HEK293T (cell line): ENCODE measurements around the gene CROCC.

ENCODE experiments used
- BHLHE40 ChIP-seq: fragments of 450-650 bp; IDR thresholded peaks from 2 replicates; pipeline ENCODE4 v1.6.1; 2016; ENCODE audit warnings: mild to moderate bottlenecking, moderate library complexity, borderline replicate concordance
- ELF4 ChIP-seq: fragments of 450-650 bp; IDR thresholded peaks from 2 replicates; pipeline ENCODE4 v1.6.1; 2017; ENCODE audit warnings: antibody characterized with exemption
- FOXA1 ChIP-seq: fragments of 450-650 bp; IDR thresholded peaks from 2 replicates; pipeline ENCODE4 v1.6.1; 2016; ENCODE audit warnings: mild to moderate bottlenecking
- FOXM1 ChIP-seq: fragments of 450-650 bp; IDR thresholded peaks from 2 replicates; pipeline ENCODE4 v1.6.1; 2017; ENCODE audit warnings: mild to moderate bottlenecking, borderline replicate concordance
- L3MBTL2 ChIP-seq: fragments of 450-650 bp; conservative IDR thresholded peaks from 2 replicates; pipeline ENCODE4 v1.6.1; 2016; ENCODE audit warnings: mild to moderate bottlenecking
- LEF1 ChIP-seq: fragments of 450-650 bp; IDR thresholded peaks from 2 replicates; pipeline ENCODE4 v1.6.1; 2017; ENCODE audit warnings: mild to moderate bottlenecking, borderline replicate concordance
- NFRKB ChIP-seq: fragments of 450-650 bp; IDR thresholded peaks from 2 replicates; pipeline ENCODE4 v1.6.1; 2016; ENCODE audit warnings: mild to moderate bottlenecking, moderate library complexity
- SP1 ChIP-seq: fragments of 450-650 bp; IDR thresholded peaks from 2 replicates; pipeline ENCODE4 v1.6.1; 2017
- SUZ12 ChIP-seq: fragments of 450-650 bp; IDR thresholded peaks from 2 replicates; pipeline ENCODE4 v1.6.1; 2016; ENCODE audit warnings: mild to moderate bottlenecking
- TARDBP ChIP-seq: fragments of 450-650 bp; IDR thresholded peaks from 2 replicates; pipeline ENCODE4 v1.6.1; 2016

DNA sequence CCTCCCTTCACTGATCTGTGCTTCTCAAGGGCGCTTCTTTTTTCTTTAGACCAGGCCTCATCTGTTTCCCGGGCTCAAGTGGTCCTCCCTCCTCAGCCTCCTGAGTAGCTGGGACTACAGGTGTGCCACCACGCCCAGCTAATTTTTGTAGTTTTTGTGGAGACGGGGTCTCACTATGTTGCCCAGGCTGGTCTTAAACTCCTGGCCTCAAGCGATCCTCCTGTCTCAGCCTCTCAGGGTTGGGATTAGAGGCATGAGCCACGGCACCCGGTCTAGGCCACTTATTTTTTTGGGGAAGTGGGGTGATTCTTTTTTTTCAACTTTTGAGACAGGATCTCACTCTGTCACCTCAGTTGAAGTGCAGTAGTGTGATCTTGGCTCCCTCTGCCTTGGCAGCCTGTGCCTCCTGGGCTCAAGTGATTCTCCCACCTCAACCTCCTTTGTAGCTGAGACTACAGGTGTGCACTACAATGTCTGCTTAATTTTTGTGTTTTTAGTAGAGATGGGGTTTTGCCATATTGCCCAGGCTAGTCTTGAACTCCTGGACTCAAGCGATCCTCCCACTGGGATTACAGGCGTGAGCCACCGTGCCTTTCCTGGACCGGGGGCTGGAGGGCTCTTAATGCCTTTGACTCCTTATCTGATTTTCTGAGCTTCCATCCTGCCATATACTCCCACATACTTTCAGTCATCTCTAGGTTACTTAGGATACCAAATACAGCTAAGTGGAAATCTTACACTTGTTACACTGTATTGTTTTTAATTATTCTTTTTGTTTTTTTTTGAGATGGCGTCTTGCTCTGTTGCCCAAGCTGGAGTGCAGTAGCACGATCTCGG lies 39.8 kb downstream of the CROCC start:
- TF ChIP-seq SP1 = no peak
- TF ChIP-seq FOXM1 = no peak
- TF ChIP-seq TARDBP = no peak
- TF ChIP-seq LEF1 = no peak
- no peak for TF ChIP-seq ELF4
- TF ChIP-seq NFRKB = no peak
- TF ChIP-seq FOXA1 = no peak
- no peak for TF ChIP-seq L3MBTL2
- TF ChIP-seq BHLHE40 = no peak
- TF ChIP-seq SUZ12 = no peak
